ENCODE results near the gene ATG4B.
"Not testable (repeated sequence)": the region's sequence is repeated elsewhere in the genome, so short reads cannot be mapped to it uniquely, and the experiment has no call there.

The ATG4B gene

GRCh38 chr2:241656190-241656741 lies 18.8 kb downstream of the ATG4B start:
- Histone ChIP-seq H3K4me3 (ENCODE audit: low read depth, low read length) (no peak overlapping the region), H3K36me3 (ENCODE audit: control insufficient read depth, insufficient read depth, low read length) (peaks cover 86% of the 10 kb centered on the region), H3K9me3 (ENCODE audit: control insufficient read depth, insufficient read depth, low read depth, low read length) (no peaks in the 10 kb centered on the region), H3K27me3 (ENCODE audit: control insufficient read depth, insufficient read depth, low read length) (no peaks in the 10 kb centered on the region), H3K9ac (ENCODE audit: low read length) (no peak overlapping the region), H3K27ac (ENCODE audit: low read depth, low read length) (no peak overlapping the region), H3K4me1 (ENCODE audit: control insufficient read depth, insufficient read depth, low read length) (no peaks in the 10 kb centered on the region; the same call in 1 of the 2 replicates)

- peaks cover 81% of the 10 kb centered on the region for H3K36me3 ChIP-seq (ENCODE audit: control insufficient read depth, insufficient read depth, low read length)
- H3K4me1 ChIP-seq (ENCODE audit: control insufficient read depth, insufficient read depth, low read length), result no peaks in the 10 kb centered on the region; the same call in 1 of the 2 replicates
- H3K9ac ChIP-seq (ENCODE audit: low read length), result no peak overlapping the region
- H3K27me3 ChIP-seq (ENCODE audit: control insufficient read depth, insufficient read depth, low read length), result no peaks in the 10 kb centered on the region
- no peak overlapping the region for H3K4me3 ChIP-seq (ENCODE audit: low read depth, low read length)
- H3K27ac ChIP-seq (ENCODE audit: low read depth, low read length), result no peak overlapping the region
- H3K9me3 ChIP-seq (ENCODE audit: control insufficient read depth, insufficient read depth, low read depth, low read length), result no peaks in the 10 kb centered on the region
These were observed 20.3 kb downstream of the ATG4B start for GRCh38 chr2:241657786-241658254.

- H3K9ac ChIP-seq (ENCODE audit: low read length), result no peak overlapping the region
- no peak overlapping the region for H3K27ac ChIP-seq (ENCODE audit: low read depth, low read length)
- peaks cover 76% of the 10 kb centered on the region for H3K36me3 ChIP-seq (ENCODE audit: control insufficient read depth, insufficient read depth, low read length)
These were observed 20.8 kb downstream of the ATG4B start for GRCh38 chr2:241658296-241658695.

GRCh38 chr2:241659150-241659739 lies 21.8 kb downstream of the ATG4B start:
- no peak overlapping the region for H3K9ac ChIP-seq (ENCODE audit: low read length)
- no peak overlapping the region for H3K27ac ChIP-seq (ENCODE audit: low read depth, low read length)
- H3K4me1 ChIP-seq (ENCODE audit: control insufficient read depth, insufficient read depth, low read length), result no peaks in the 10 kb centered on the region; the same call in 1 of the 2 replicates
- no peak overlapping the region for H3K4me3 ChIP-seq (ENCODE audit: low read depth, low read length)
- peaks cover 71% of the 10 kb centered on the region for H3K36me3 ChIP-seq (ENCODE audit: control insufficient read depth, insufficient read depth, low read length)
- no peaks in the 10 kb centered on the region for H3K27me3 ChIP-seq (ENCODE audit: control insufficient read depth, insufficient read depth, low read length)
- no peaks in the 10 kb centered on the region for H3K9me3 ChIP-seq (ENCODE audit: control insufficient read depth, insufficient read depth, low read depth, low read length)

More at GRCh38 chr2:241658296-241658695, 20.8 kb downstream of the ATG4B start:
- Histone ChIP-seq H3K4me1 (ENCODE audit: control insufficient read depth, insufficient read depth, low read length) (no peaks in the 10 kb centered on the region; the same call in 1 of the 2 replicates), H3K9me3 (ENCODE audit: control insufficient read depth, insufficient read depth, low read depth, low read length) (no peaks in the 10 kb centered on the region), H3K4me3 (ENCODE audit: low read depth, low read length) (no peak overlapping the region), H3K27me3 (ENCODE audit: control insufficient read depth, insufficient read depth, low read length) (no peaks in the 10 kb centered on the region)

GRCh38 chr2:241660593-241661213 lies 23.2 kb downstream of the ATG4B start:
- no peak overlapping the region for H3K4me3 ChIP-seq (ENCODE audit: low read depth, low read length)
- no peak overlapping the region for H3K27ac ChIP-seq (ENCODE audit: low read depth, low read length)
- peaks cover 56% of the 10 kb centered on the region for H3K36me3 ChIP-seq (ENCODE audit: control insufficient read depth, insufficient read depth, low read length)
- no peak overlapping the region for H3K9ac ChIP-seq (ENCODE audit: low read length)
- peaks cover 3% of the 10 kb centered on the region; the same call in 1 of the 2 replicates for H3K4me1 ChIP-seq (ENCODE audit: control insufficient read depth, insufficient read depth, low read length)
- no peaks in the 10 kb centered on the region for H3K27me3 ChIP-seq (ENCODE audit: control insufficient read depth, insufficient read depth, low read length)
- H3K9me3 ChIP-seq (ENCODE audit: control insufficient read depth, insufficient read depth, low read depth, low read length), result no peaks in the 10 kb centered on the region

- H3K4me3 ChIP-seq (ENCODE audit: low read depth, low read length); H3K9ac ChIP-seq (ENCODE audit: low read length); H3K4me1 ChIP-seq (ENCODE audit: control insufficient read depth, insufficient read depth, low read length); H3K27me3 ChIP-seq (ENCODE audit: control insufficient read depth, insufficient read depth, low read length); H3K27ac ChIP-seq (ENCODE audit: low read depth, low read length); H3K9me3 ChIP-seq (ENCODE audit: control insufficient read depth, insufficient read depth, low read depth, low read length): not testable (repeated sequence)
- peaks cover 52% of the 10 kb centered on the region for H3K36me3 ChIP-seq (ENCODE audit: control insufficient read depth, insufficient read depth, low read length)
These were observed 25.2 kb downstream of the ATG4B start for GRCh38 chr2:241662731-241663130.

- no peak overlapping the region for H3K9ac ChIP-seq (ENCODE audit: low read length)
- H3K36me3 ChIP-seq (ENCODE audit: control insufficient read depth, insufficient read depth, low read length), result peaks cover 57% of the 10 kb centered on the region
These were observed 28.4 kb downstream of the ATG4B start for GRCh38 chr2:241665731-241666440.

GRCh38 chr2:241666627-241667400 lies 29.3 kb downstream of the ATG4B start:
- Histone ChIP-seq H3K9ac (ENCODE audit: low read length) (no peak overlapping the region), H3K9me3 (ENCODE audit: control insufficient read depth, insufficient read depth, low read depth, low read length) (no peaks in the 10 kb centered on the region), H3K27me3 (ENCODE audit: control insufficient read depth, insufficient read depth, low read length) (no peaks in the 10 kb centered on the region), H3K36me3 (ENCODE audit: control insufficient read depth, insufficient read depth, low read length) (peaks cover 58% of the 10 kb centered on the region), H3K4me3 (ENCODE audit: low read depth, low read length) (no peak overlapping the region), H3K4me1 (ENCODE audit: control insufficient read depth, insufficient read depth, low read length) (peaks cover 3% of the 10 kb centered on the region; the same call in 1 of the 2 replicates), H3K27ac (ENCODE audit: low read depth, low read length) (no peak overlapping the region)

More at GRCh38 chr2:241665731-241666440, 28.4 kb downstream of the ATG4B start:
- peaks cover 3% of the 10 kb centered on the region; the same call in 1 of the 2 replicates for H3K4me1 ChIP-seq (ENCODE audit: control insufficient read depth, insufficient read depth, low read length)
- H3K27ac ChIP-seq (ENCODE audit: low read depth, low read length), result no peak overlapping the region
- no peaks in the 10 kb centered on the region for H3K27me3 ChIP-seq (ENCODE audit: control insufficient read depth, insufficient read depth, low read length)
- H3K9me3 ChIP-seq (ENCODE audit: control insufficient read depth, insufficient read depth, low read depth, low read length), result no peaks in the 10 kb centered on the region
- no peak overlapping the region for H3K4me3 ChIP-seq (ENCODE audit: low read depth, low read length)

- Histone ChIP-seq H3K4me3 (ENCODE audit: low read depth, low read length) (no peak overlapping the region), H3K9me3 (ENCODE audit: control insufficient read depth, insufficient read depth, low read depth, low read length) (no peaks in the 10 kb centered on the region), H3K36me3 (ENCODE audit: control insufficient read depth, insufficient read depth, low read length) (peaks cover 65% of the 10 kb centered on the region), H3K27me3 (ENCODE audit: control insufficient read depth, insufficient read depth, low read length) (no peaks in the 10 kb centered on the region), H3K4me1 (ENCODE audit: control insufficient read depth, insufficient read depth, low read length) (peaks cover 3% of the 10 kb centered on the region; the same call in 1 of the 2 replicates), H3K9ac (ENCODE audit: low read length) (no peak overlapping the region), H3K27ac (ENCODE audit: low read depth, low read length) (no peak overlapping the region)
These were observed 30.9 kb downstream of the ATG4B start for GRCh38 chr2:241668354-241668753.

- H3K27ac ChIP-seq (ENCODE audit: low read depth, low read length), result no peak overlapping the region
- H3K36me3 ChIP-seq (ENCODE audit: control insufficient read depth, insufficient read depth, low read length), result peaks cover 66% of the 10 kb centered on the region
- no peaks in the 10 kb centered on the region for H3K9me3 ChIP-seq (ENCODE audit: control insufficient read depth, insufficient read depth, low read depth, low read length)
- H3K4me3 ChIP-seq (ENCODE audit: low read depth, low read length), result no peak overlapping the region
- H3K27me3 ChIP-seq (ENCODE audit: control insufficient read depth, insufficient read depth, low read length), result no peaks in the 10 kb centered on the region
- no peak overlapping the region for H3K9ac ChIP-seq (ENCODE audit: low read length)
- H3K4me1 ChIP-seq (ENCODE audit: control insufficient read depth, insufficient read depth, low read length), result peaks cover 3% of the 10 kb centered on the region; the same call in 1 of the 2 replicates
These were observed 31.3 kb downstream of the ATG4B start for GRCh38 chr2:241668839-241669238.
